GM21390 (cell line): ENCODE results near the gene OSBPL8.

Experiments used
- ATAC-seq: cut with Tn5 transposase; IDR thresholded peaks from one replicate; pipeline ENCODE4 v1.9.1; 2021; ENCODE audit not compliant: unreplicated experiment

The OSBPL8 gene

DNA sequence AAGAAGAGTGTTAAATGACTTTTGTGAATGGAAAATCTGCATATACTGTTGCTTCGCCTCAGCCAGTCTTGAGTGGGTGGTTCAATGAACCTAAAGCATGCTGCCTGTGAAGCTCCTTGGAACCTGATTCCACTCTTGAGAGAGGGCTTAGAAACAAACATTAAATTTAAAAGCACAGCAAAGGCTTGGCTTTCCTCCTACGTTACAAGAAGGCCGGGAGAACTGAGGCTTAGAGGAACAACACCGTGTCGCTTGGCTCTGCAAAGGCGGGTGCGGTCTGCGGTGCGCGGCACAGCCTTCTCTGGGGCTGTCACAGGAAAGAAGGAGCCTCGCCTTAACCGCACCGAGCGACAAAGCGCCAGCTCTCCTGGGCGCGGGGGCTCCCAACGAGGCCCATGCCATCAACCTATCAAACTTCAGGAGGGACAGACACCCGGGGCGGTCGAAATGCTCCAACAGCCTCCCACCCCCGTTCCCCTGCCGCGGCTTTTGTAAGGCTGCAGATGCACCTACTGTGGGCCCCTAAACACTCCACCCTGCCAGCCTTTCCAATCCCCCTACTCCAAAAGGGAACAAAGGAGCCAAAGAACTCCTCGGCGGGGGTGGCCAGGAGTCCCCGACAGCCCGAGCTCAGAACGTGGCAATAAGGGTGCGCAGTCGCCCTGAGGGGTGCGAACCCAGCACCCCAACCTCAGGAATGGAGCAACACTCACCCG is 729 bp downstream of the OSBPL8 start:
- peak; percentile 50 for ATAC-seq

DNA sequence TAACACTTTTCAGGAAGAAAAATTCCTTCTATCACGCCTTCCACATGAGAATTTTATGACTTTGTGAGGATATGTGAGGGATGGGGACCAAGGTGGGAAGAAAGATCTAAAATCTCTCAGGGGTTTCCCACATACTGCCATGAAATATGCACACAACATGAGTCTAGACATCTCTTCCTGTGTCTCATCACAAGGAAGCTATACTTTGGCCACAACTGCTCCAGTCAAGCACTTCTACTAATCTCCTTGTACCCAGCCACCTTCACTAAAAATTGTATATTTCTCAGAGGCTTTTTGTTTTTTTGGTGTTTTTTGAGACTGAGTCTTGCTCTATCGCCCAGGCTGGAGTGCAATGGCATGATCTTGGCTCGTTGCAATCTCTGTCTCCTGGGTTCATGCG is 3.2 kb downstream of the OSBPL8 start:
- ATAC-seq = no peak

DNA sequence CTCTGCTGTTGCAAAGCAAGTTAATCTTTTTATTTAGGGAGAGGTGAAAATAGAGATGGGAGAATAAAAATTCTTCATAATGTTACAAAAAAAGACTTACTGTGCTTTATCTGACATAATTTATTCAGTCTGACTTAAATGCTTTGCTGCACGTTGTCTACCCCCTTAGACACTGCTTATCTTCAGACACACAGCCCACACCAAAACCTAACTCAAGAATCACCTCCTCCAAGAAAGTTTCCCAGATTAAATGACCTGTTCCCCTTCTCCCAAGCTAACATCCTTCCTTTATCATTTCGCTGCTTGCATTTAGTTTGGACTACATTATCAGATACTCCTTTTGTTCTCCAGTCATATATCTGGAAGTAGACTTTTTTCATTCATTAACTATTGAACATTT is 3.8 kb downstream of the OSBPL8 start:
- ATAC-seq = no peak

DNA sequence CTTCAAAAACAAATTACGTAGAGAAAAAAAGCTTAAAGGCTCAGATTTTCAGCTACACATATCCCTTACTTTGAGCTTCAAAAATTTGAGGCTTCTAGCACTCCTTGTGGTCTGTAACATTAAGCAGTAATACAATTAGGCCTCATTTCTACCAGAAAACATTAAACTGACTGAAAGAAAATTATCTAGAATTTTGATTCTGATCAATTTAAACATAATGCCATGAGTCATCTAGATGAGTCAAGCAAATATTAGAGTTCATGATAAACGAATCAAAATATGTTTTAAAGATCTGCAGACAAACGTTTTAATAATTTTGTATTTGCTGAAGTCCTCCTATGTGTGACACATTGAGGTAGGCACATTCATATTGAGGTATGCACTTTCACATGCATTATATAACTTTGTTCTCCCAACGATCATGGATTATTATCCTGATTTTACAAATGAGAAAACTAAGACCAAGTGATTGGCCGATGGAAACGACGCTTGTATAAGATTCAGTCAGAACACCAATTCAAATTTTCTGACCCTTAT is 4.3 kb downstream of the OSBPL8 start:
- ATAC-seq = no peak

DNA sequence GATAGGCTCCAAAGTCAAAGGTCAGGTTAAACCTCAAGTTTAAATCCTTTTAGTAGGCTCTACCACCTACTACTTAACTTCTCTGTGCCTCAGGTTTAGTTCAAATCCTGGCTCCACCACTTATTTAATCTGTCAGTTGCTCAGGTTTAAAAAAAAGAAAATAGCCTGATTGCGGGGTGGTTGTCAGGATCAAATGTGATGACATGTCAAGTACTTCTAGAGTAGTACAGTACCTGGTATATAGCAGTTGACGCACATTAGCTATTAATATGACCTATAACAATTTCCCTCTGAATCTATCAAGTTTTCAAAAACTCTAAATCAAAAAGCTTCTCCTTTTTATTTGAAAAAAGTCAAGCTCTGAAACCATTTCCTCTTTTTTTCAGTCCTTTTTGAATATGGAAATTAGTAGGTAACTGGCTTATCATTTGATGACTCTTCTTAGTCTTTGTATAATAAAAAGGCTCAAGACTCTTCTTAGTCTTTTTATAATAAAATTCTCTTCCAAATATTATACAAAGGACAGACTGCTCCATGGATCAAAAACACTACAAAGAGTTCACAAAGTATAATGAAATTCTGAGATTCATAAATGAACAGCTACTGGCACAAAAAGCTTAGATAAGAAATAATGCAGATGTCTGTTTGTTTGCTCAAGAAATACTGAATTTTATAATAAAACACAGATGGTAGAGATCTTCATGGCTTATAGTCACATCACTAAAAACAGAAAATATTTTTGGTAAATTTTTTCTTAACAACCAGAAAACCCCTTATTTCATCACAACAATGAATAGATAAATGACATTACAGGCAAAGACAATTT is 5.0 kb downstream of the OSBPL8 start:
- no peak for ATAC-seq

DNA sequence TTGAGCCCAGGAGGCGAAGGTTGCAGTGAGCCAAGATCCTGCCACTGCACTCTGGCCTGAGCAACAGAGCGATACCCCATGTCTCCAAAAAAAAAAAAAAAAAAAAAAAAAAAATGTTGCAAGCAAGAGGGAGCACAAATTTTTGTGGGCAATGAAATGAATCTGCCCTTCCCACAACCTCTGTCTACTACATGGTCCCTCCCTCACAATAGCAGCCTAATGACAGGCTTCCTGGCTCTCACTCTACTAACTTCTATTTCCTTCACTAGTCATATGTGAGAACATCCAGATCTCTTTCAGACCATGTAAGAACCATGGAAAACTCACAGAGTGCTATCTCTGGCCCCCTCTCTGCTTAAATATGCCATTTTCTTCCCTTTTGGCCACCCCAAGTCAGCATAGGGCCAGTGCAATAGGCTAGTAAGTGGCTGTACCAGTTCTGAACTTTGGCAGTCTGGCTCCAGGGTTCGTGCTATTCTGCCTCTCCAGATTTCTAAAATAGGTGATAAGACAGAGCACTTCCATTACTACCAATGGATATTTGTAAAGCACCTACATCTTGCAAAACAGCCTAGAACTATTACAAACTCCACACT is 7.1 kb downstream of the OSBPL8 start:
- no peak for ATAC-seq

DNA sequence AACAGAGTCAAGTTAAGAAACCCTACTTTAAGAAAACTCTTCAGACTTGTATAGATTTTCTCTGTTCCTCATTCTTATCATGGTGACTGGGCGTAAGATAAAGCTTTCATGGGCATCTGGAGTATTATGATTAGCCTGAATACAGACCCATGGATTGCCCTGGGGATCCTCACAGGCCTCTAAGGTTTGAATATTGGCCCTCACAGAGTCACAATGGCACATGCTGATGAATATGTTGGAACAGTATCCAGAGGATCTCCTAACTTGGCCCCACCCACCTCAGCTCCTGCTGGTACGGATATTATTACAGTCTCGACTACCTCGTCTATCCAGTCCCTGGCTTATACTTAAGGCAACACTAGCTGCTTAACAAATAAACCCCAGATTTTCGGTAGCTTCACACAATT is 8.1 kb downstream of the OSBPL8 start:
- ATAC-seq = peak; percentile 62

DNA sequence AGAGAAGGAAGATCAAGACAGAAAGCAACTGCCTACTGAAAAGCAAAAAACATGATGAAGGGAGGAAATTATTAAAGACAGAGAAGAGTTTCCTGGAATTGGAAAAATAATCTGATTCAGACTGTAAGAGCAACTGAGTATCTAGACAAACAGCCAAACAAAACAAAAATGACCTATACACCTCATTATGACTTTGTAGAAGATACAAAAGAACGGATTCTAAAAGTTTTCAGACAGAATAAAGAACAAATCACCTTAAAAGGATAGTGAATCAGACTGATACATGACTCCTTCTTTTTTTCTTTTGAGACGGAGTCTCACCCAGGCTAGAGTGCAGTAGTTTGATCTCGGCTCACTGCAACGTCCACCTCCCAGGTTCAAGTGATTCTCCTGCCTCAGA is 10.4 kb downstream of the OSBPL8 start:
- ATAC-seq = no peak

DNA sequence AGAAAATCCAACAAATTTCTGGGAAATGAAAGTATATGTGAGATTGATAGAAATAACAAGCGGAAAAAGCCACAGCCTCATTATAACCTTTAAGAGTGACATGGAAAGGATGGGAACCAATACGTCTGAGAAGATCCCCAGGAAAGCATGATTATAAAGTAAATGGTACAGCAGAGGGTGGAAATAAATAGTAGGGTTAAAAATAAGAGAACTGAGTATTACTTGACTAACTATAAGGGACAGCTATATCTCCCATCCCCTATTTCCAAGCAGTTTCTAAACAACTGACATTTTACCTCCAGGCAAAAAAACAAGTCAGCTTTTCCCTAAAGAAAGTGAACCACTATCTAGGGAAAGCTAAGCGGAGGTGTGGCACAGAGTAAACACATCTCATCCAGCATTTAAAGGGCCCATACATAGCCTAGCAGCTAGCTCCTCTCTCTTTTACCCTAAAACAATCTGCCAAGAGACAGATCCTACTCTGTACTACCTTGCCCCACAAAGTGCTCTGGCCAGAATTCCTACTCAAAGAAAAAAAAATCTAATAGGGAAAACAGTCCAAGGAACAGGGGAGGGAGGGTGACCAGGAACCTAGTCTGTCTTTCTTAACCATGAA is 11.2 kb downstream of the OSBPL8 start:
- no peak for ATAC-seq

DNA sequence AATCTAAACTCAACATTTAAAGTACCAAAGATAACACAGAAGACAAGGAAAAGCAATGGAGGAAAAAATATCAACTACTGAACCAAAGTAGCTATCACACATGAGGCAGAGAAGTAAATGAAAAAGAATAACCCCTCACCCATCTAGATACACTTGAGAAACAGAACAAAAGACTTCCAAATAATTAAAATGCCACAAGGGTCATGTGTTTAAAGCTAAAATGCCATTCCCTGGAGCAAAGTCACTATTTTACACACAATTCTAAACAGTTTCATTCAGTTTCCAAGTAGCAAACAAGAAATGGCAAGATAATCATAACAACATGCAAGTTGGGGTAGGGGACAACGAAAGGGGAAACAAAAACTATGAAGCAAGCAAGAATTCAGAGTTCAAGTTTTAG is 12.0 kb downstream of the OSBPL8 start:
- ATAC-seq = no peak

DNA sequence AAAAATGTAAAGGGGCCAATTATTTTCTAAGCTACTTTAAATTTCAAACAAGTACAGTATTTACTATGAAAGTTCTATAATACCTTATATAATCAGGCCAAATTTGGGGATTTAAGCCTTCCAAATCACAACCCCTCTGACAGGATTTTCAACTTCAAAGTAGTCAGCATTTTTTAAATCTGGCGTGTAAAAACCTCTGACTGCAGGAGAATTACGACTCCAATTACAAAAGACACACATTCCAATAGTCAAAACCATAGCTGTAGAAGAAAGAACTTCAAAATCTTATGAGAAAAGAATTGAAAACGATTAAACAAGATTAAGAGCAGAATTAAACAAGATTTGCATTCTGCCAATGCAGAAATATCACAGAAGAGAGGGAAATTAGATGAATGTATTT is 12.7 kb downstream of the OSBPL8 start:
- no peak for ATAC-seq

DNA sequence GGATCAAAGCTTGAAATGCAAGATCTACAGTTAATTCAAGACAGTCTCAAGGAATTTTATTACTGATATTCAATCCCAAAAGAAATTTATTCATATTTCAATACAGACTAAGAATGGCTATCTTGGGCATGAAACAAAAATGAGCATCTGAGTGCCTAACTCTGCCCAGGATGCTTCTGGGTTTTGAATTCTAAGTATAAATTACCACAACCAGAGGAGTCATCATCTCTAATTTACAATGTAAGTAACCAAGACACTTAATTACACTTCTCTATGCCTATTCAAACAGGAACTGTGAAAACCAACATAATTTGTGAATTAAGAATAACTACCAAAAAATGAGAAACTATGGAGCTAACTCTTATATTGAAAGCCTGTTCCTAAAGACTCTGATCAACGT is 14.1 kb downstream of the OSBPL8 start:
- no peak for ATAC-seq

DNA sequence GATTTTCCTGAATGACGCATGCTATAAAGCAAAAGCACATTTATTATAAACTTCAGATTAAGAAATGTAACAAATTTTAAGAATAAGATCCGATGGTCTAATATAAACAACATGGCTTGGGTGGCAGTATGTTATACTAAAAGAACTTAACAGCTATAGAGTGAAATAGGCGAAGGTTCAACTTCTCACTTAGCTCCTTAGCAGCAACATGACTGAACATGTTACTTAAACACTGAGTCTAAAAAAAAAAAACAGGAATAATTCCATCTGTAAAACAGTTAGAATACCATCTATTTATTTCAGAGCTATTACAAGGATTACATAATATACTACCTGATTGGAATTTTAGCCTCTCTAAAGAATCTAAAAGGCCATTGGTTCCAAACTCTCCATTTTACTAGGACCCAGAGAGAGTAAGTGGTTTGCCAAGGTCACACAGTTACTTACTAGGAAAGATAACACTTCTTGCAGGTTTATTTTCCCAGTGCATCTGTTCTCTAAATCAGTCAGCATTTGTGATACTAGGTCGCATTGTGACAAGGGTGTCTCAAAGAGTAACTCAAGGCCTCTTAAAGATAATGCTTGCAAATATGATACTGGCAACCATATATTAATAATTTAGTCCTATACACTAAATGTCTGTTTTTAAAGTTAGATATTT is 14.8 kb downstream of the OSBPL8 start:
- ATAC-seq = no peak

DNA sequence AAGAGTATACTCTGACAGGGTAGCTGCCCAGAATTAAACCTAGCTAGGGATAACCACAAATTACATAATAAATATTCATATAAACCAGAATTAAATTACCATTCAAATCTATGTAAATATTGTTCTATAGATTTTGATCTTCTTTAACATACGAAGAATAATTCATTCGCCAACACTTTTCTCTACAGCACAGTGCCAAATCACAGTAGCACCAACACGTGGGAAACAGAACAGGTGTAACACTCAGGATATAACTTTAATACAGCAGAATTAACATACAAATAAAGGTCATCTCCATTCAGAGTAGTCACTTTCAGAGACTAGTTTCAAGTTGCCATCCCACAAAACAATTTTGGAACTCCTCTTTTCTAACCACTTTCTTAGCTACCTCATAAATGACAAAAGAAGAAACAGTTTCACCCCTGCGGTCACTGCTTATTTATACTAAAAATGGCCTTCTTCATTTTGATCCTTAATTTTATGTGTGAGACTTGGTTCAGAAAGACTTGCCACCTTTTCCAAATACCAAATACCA is 15.7 kb downstream of the OSBPL8 start:
- ATAC-seq = no peak

DNA sequence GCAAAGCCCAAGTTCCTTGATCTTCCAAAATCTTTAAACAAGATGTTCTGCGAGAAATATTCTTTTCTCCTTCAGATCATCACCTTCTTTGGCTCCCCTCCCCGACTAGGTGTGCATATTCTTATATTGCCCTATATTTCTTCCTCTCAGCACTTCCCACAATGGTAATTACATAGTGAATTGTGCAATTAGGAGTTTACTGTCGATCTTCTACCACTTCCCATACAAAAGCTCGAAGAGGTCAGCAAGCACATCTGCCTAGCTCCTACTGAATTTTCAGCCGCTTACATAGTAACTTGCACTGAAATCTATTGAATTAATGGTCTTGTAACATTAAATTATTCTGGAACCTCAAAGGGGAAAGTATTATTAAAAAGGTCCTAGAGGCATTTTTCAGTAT is 16.7 kb downstream of the OSBPL8 start:
- ATAC-seq = no peak

DNA sequence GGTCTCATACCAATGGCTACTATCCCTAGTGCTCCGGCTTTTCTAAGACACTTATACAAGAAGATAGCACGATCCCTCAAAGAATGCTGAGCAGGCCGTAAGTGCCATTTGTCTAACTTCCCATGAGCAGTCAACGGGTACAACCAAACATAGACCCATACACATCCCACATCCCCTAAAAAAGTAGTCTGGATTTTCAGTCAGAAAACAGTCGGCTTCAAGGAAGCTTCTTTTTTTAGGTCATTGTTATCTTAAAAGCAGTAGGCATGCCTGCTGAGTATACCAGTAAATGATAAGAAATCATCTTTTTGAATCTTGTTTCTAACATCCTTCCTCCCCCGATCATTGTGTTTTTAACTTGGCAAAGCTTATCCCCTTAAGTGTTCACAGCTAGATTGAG is 19.8 kb downstream of the OSBPL8 start:
- ATAC-seq = no peak

DNA sequence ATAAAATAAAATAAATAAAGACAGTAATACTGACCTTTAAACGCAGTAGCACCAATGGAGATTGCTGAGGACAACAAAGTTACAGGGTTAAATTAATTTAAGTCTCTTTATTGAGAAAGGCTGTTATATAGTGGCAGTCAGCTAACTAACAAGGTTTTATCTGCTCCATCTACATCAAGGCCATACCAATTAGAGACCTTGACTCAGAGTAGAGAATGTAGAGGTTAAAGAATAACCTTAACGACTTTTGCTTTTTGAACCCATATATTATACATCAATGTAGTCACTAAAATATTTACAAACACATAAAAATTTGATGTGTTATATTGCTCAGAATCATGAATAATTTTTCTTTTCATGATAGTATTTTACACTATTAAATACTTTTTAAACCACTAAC is 21.6 kb downstream of the OSBPL8 start:
- no peak for ATAC-seq

DNA sequence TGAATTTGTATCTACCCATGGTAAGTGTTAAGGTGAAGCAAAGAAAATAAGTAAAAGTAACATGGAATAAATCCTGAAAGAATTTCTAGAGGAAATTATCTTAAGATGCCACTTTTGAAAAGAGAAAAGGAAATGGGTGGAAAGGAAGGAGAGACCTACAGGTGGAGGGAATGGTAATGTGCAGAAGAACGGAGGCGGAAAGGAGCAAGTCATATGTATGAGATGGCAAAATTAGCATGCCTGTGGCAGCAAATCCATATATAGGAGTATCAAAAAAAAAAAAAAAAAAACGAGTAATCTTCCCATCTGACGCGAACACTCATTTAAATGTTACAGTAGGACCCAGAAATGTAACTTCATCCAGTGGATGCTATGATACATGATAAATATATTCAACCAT is 23.0 kb downstream of the OSBPL8 start:
- ATAC-seq = no peak

DNA sequence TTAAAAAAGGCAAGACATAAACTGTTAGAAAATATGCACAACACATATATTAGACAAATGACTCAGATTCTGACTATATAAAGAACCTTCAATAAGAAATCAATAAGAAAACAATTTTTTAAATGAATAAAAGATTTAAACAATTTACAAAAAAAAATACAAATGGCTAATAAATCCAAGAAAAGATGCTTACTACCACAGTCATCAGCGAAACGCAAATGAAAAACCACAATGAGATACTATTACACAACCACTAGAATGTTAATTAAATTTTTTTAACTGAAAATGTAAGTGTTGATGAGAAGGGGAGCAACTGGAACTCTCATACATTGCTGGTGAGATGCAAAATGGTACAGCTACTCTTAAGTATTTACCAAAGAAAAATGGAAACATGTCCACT is 24.4 kb downstream of the OSBPL8 start:
- no peak for ATAC-seq

DNA sequence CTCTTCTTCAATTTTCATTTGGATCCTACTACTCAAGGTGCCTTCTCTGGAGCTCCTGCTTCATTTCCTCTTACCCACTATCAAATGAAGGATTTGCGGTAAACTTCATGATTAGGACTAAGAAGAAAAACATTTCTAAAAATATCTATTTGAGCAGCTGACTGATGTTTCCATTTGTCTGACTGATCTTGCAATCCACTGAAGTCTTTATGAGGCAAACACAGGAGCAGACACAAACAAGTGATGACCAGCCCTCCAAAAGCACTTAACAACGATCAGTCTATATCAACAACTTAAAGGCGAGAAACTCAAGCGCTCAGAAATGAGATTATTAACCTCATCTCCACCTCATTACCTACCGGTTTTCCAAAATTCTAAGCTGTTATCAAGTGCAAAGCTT is 26.2 kb downstream of the OSBPL8 start:
- ATAC-seq = no peak

DNA sequence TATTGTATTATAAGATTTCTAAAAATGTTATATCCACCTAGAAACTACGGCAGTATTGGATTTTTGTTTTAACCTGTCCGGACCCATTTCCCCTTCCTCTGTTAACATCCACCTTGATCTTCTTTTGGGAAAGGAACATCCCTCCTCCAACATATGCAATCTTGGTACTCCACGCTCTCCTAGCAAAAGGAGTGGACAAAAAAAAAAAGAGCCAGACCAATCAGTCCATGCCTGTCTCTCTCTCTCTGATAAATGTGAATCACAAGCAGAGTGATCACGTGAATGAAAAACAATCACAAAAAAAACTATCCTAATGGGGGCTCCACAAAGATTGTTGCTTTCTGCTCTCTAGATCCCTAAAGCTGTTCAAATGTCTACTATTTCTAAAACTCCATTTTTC is 27.1 kb downstream of the OSBPL8 start:
- ATAC-seq = no peak
